NCI-H2107 (cell line): ENCODE data around the gene COL5A3.
"Not testable (repeated sequence)": the region's sequence is repeated elsewhere in the genome, so short reads cannot be mapped to it uniquely, and the experiment has no call there.

Experiments
- DNase-seq: peaks from one replicate; lab custom pipeline; 2025; lab: John Stamatoyannopoulos, UW

COL5A3 gene

DNA sequence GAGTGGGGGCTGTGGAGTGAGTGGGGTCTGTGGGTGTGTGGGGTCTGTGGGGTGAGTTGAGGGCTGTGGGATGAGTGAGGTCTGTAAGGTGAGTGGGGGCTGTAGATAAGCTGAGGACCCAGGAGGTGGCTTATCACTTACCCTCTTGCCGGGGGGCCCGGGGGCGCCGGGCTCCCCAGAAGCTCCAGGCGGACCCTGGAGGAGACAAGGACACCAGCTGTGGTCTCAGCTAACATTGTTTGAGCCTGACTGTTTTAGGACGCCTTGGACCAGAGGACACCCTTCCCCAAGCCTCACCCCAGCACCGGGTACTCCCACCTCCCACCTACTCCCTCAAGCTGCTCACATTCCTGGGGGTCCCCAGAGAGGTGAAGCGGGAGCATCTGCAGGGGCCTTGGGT lies 39.8 kb downstream of the COL5A3 start:
- DNase-seq: no peak

DNA sequence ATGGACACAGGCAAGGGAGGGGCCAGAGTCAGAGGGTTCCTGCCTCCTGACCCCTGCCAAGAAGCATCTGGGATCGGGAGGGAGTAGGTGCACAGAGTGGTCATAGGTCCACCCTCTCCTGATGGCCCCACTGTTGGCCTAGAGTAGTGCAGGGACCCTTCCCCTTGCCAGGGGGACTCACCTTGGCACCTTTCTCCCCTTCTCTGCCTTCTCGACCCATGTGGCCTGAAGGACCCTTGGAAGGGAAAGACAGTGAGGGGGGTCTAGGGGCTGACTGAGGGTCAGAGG lies 40.7 kb downstream of the COL5A3 start:
- DNase-seq: no peak

DNA sequence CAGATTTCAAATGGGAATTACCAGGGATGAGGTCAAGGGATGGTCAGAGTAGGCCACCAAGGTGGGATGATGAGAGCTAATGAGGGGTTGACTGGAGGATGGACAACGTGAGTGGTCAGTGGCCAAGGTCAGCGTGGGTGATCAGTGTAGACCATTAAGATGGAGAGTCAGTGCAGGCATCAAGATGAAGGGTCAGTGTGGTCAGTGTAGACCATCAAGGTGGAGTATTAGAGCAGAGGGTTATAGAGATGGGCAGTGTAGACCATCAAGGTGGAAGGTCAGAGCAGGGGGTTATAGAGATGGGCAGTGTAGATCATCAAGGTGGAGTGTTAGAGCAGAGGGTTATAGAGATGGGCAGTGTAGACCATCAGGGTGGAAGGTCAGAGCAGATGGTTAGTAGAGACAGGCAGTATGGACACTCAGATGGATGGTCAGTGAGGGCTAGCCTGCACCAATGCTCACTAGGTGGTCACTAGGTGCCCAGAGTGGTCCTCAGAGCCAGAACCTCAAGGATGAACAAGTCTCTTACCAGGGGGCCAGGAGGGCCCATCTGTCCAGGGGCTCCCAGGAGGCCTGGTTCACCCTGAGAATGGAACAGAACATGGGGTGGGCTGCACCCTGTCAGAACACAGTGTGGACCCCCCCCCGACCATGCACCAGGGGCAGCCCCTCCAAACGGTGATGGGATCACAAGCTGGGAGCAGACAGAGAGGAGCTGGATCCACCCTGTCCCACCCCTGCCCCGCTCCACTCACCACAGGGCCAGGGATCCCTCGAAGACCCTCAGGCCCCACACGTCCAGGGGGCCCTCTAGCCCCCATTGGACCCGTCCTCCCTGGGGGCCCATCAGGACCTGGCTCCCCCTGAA lies 41.2 kb downstream of the COL5A3 start:
- DNase-seq: no peak

DNA sequence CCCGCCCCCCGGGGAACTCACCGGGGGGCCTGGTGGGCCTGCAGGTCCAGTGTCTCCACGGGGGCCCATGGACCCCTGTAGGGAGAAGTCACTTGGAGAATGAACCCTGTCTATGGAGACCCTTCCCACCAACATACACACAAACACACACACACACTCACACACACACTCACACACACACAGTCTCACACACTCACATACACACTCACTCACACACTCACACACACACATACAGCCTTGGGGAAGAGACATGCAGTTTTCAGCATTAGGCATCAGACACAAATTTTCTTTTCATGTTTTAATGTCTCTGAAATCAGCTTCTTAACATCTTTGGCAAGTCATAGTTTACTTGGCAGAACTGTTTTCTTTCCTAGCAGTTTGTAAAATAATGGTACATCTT lies 43.0 kb downstream of the COL5A3 start:
- DNase-seq: no peak

- DNase-seq: no peak
These were observed 43.9 kb downstream of the COL5A3 start for GRCh38 chr19:9966448-9966847.

GRCh38 chr19:9966024-9966423 lies 44.3 kb downstream of the COL5A3 start:
- no peak for DNase-seq

DNA sequence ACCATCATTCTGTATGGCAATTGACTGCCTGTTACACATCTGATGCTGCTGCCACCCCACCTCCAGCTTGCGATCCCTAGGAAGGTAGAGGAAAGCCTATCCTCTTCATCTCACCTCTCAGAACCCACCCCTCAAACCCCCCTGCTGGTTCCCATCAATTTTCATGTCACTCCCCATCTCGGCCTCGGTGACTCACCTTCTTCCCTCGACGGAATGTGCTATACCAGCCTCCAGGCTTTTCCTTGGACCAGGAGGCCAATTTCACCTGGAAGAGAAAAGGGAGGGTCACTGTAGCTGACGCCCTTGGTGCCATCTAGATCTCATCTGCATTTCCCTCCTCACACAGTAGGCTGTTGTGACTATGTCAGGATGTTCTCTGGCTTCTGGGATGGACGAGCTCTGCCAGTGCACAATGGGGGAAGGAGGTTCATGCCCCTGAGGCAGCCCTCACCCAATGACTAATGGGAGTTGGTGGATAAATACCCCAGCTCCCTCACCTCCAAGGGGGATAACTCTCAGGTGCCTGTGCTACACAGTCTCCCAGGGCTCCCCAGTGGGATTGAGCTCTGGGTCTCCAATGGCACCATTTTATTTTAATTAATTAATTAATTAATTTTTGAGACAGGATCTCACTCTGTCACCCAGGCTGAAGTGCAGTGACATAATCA lies 47.5 kb downstream of the COL5A3 start:
- no peak for DNase-seq

DNA sequence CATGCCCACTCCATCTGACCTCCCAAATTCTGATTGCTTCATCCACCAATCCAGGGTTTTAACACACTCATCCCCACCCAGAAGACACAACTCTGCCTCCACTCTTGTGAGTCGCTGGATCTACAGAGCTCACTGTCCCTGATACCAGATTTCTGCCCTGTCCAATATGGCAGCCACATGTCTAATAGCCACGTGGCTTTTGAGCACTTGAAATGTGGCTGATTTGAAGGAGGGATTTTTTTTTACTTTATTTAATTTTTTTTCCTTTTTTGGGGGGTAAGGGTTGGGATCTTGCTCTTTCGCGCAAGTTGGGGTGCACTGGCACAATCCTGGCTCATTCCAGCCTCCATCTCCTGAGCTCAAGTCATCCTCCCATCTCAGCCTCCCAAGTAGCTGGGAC lies 49.2 kb downstream of the COL5A3 start:
- no peak for DNase-seq

DNA sequence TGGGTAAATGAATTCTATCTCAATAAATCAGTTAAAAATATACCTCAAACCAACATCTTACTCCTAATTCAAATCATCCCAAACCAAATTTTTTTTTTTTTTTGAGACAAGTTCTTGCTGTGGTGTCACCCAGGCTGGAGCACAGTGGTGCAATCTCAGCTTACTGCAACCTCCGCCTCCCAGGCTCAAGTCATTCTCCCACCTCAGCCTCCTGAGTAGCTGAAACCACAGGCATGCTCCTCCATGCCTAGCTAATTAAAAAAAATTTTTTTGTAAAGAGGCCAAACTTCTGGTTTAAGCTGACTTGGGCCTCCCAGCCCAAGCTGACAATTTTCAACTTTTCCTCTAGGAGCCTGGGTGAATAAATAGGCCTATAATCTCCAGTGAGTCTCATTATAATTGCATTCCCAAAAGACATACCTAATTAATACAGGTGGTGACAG lies 51.9 kb downstream of the COL5A3 start:
- DNase-seq: no peak

DNA sequence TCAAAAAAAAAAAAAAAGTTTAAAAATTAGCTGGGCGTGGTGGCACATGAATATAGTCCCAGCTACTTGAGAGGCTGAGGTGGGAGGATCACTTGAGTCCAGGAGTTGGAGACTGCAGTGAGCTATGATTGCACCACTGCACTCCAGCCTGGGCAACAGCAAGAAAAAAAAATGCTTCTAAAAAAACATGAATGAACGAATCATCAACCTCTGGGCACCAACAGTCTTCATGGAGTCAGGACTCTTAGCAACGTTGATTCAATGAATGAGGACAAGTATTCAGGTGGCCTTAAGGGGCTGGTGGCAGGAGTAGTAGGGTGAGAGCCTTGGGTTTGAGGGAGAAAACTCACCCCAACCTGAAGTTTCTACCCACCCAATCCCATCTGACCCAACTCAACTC lies 53.3 kb downstream of the COL5A3 start:
- DNase-seq: no peak

GRCh38 chr19:9953802-9954542 lies 56.3 kb downstream of the COL5A3 start:
- DNase-seq: no peak

GRCh38 chr19:9952276-9952675 lies 58.0 kb downstream of the COL5A3 start:
- no peak for DNase-seq

DNA sequence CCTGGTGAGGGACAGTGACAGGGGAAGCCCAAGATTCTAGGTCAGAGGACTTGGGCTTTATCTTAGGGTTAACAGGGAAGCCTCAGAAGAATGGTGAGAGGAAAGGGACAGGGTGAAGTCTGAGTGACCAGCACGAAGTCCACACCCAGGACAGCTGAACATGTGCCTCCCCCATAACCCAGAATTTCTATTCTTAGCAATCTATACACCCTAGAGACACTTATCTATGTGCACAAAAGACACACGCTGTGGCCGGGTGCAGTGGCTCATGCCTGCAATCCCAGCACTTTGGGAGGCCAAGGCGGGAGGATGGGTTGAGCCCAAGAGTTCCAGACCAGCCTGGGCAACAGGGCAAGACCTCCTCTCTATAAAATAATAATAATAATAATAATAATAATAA lies 62.9 kb downstream of the COL5A3 start:
- no peak for DNase-seq

GRCh38 chr19:9946528-9947125 lies 63.7 kb downstream of the COL5A3 start:
- DNase-seq: not testable (repeated sequence)

- no peak for DNase-seq
These were observed 64.9 kb downstream of the COL5A3 start for GRCh38 chr19:9945319-9945966.

- DNase-seq: no peak
These were observed 66.6 kb downstream of the COL5A3 start for GRCh38 chr19:9943744-9944143.

DNA sequence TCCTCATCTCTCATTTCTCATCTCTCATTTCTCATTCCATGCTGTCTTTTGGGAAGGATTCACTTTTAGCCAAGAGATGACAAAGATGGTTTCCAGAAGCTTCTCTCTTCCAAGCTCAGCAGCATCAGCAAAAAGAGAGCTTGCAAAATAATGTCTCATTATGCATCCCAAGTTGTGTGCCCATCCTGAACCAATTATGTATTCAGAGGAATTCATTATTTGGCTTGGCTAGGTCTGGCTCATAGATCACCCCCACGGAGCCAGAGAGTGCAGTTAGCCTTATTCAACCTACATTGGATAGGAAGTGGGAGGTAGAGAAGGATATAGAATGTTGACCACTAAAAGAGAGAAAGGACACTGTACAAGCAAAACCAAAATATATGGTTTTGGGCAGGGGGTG lies 68.6 kb downstream of the COL5A3 start:
- no peak for DNase-seq

DNA sequence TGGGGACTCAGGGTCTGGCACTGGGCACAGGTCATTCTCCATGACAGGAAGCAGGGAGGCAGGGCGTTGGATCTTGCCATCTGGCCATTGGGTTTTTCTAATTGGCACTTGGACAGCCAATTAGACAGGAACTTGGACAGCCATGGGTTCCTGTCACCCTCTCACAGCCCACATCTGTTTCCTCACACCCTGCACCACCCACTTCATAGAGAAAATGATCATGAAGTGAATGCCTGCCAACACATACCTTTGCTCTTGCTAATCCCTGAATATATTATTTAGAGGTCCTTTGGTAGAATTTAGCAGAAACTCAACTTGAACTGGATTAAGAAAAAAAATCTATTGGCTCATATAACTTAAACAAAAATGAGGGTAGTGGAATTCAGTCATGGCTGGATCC lies 69.1 kb downstream of the COL5A3 start:
- no peak for DNase-seq

DNA sequence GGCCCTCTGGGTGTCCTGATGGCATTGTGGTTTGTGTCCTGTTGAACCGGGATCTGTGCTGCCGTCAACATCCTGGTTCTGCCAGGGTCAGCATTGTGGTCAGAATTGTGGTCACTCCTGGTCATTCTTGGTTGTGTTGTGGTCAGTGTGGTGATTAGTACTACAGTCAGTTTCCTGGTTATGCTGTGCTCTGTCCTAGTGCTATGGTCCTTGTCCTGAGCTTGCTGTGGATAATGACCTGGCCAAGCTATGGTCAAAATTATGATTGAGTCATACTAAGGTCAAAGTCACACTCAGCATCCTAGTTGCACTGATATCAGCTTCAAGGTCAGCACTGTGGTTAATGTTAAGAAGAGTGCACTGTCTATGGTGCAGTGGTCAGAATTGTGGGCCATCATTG lies 69.5 kb downstream of the COL5A3 start:
- DNase-seq: no peak

- no peak for DNase-seq
These were observed 70.9 kb downstream of the COL5A3 start for GRCh38 chr19:9939301-9939913.

- no peak for DNase-seq
These were observed 73.3 kb downstream of the COL5A3 start for GRCh38 chr19:9937001-9937411.
